GM19438 (cell line): ENCODE measurements around the gene CCDC136.
A peak's percentile ranks its signal among the peaks of the same experiment; 100 is the strongest.

Experiments used
- ATAC-seq: cut with Tn5 transposase; IDR thresholded peaks from one replicate; pipeline ENCODE4 v1.9.1; 2021; ENCODE audit warnings: low read depth; ENCODE audit not compliant: unreplicated experiment

The CCDC136 gene

GRCh38 chr7:128791121-128791971 is at the start of gene CCDC136:
Gene CCDC136 (plus strand): TSS chr7:128791968. CDS start chr7:128792412, 444 bp downstream.
- peak; percentile 90 for ATAC-seq

GRCh38 chr7:128742206-128742605 is 49.6 kb upstream of the CCDC136 start:
- no peak for ATAC-seq

DNA sequence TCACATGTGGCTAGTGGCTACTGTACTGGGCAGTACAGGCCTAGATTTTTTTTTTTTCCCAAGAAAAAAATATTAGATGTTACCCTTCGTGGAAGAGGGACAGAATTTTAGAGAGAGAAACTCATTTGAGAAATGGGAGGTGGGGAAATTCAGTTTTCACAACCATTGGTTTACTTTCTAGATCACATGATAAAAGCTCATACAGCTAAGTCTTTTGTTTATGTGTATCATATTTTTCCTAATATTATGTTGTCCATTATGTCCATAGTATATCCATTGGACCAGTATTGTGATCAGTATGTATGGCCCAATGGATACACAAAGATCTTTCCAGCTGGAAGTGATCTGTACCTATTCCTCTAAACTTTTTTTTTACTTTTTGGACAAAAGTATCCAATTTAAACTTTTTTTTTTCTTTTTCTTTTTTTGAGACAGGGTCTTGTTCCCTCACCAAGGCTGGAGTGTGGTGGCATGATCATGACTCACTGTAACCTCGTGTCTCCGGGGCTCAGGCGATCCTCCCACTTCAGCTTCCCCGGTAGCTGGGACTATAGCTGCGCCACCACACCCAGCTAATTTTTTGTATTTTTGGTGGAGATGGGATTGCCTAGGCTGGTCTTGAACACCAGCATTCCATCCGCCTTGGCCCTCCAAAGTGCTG is 48.5 kb upstream of the CCDC136 start:
- no peak for ATAC-seq

DNA sequence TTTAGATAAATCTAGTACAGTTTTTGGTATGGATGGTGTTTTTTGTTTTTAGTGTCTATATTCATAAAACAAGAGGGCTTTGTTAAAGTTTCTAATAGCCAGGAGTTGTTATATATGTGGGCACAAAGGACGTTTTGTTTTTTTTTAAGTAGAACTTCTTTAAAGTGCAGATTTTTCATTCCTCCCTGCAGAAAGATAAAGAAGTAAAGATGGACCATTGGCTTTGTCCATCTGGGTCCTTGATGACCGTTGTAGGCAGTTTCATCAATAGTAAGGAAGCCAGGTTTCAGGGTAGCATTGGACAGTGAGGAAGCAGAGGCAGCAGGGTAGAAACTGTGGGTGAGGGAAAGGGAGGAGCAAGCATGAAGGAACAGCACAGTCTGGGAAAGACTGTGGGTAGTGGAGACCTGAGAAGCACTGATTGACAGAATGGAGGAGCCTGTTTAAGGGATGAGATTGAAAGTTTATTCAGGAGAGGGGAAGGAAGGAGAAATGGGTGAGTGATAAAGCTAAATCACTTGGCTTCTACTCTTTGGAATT is 47.3 kb upstream of the CCDC136 start:
- no peak for ATAC-seq

- no peak for ATAC-seq
These were observed 46.1 kb upstream of the CCDC136 start for GRCh38 chr7:128745706-128746105.

GRCh38 chr7:128747327-128748079 is 44.3 kb upstream of the CCDC136 start:
- no peak for ATAC-seq

DNA sequence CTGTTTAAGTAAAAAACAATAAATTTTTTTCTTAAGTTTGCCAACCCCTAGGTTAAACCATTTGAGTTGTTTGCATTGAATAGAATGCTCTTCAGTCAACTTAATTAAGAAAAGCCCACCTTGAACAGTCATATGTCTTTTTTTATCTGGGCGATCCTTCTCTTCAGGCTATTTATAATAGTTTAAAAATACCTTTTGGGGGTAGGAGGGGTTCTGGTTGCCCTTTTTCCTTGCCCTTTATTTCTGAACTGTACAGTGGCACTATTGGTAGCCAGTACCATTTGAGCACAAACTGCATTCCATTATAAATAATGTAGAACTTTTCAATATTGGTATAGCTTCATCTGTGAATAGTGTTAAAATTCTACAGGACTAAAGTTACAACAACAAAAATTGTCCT is 39.5 kb upstream of the CCDC136 start:
- ATAC-seq = no peak

DNA sequence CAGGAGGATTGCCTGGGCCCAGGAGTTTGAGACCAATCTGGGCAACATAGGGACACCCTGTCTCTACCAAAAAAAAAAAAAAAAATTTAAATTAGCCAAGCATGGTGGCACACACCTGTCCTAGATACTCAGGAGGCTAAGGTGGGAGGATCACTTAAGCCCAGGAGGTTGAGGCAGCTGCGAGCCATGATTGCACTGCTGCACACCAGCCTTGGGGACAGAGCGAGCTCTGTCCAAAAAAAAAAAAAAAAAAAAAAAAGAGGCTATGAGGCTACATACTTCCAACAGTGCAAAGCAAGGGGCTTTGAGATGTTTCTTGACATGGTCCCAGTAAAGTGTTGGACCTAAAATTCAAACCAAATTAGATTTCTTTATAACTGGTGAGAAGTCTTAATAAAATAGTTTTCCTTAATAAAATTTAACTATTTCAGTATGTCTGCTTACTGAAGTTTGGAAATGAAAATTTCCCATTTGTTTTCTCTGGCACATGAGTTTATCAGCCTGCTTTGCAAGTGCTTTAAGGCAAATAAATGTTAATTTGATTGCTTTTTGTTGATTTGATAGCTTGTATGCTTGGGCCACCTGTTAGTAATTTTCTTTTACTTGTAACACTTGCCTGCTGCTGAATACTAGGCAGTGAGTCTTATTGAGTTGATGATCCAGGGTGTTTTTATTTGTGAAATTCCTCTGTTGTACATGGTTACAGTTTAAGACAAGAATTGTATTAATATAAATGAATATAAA is 36.5 kb upstream of the CCDC136 start:
- ATAC-seq = no peak

DNA sequence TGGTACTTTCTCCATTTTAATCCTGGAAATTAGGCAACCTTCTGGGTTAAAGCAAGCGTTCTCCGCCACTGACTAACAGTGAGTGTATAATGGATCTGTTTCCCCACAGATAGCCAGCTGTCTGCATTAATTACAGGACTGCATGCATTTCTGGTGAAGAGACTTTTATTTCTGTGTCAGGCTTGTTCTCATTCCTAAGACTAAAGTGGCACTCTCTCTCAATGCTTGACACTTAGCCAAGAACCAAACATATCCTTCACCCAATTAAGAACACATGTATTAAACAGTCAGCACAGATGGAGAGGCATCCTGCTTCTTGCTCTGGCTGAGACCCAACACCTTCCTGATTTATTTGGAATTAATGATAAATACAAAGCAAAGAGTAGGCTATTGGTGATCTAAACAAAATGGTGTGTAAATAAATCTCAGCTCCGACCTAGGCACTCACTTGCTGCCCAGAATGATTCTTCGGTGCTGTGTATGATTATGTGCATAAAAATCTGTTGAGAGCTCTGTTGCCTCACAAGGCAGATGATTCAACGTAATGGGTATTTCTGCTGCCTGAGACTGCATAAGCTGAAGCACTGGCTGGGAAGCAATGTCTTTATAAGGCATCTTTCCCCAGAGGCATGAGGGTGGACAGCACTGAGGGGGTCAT is 35.8 kb upstream of the CCDC136 start:
- ATAC-seq = no peak

DNA sequence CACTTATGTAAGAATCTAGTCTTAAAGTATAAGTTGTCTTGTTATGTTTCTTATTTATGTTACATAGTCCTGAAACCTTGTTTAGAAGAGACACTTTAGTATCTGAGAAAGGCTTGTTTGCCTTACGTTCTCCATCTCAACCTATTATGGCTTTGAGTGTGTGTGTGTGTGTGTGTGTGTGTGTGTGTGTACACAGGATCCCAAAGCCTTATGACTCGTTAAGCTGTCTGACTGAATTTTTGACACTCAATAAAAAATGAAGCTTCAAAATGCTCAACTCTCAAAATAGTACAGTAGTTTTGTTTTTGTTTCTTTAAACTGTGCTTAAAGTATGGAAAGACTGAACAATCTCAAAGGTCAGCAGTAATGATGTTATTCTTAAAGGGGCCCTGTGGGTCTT is 34.6 kb upstream of the CCDC136 start:
- no peak for ATAC-seq

DNA sequence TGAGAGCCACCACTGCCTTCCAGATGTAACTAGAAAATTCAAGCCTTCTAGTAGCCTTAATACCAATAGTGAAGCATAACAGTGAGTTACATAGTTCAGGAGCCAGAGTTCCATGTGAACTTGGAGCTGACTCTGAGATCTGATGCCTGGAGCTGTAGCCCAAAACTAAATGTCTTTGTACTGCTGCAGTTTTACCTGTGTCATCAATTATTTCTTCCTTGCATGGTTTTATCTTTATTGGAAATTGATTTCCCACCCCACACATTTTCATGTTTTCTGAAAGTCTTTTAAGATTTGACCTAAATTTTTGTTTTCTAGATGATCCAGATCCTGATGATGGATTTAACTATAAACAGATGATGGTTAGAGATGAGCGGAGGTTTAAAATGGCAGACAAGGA is 33.2 kb upstream of the CCDC136 start:
- no peak for ATAC-seq

- ATAC-seq = no peak
These were observed 32.5 kb upstream of the CCDC136 start for GRCh38 chr7:128759242-128759641.

DNA sequence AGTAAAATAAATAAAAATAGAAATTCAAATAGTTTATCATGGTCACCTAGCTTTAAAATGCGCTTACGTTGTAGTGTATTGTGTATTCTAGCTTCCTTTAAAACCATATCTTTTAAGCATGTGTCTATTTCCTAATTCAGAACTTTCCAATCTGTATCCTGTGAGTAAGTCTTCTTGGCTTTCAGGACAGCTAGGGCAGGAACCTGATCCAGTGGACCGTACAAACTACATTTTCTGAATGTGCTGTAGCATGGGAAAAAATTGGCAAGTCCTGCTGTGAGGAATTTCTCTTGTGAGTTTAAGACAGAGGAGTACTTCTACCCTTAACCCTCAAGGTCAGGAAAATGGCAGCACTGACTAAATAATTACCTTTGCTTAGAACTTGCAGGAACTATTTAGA is 28.2 kb upstream of the CCDC136 start:
- no peak for ATAC-seq

GRCh38 chr7:128767475-128768110 is 24.2 kb upstream of the CCDC136 start:
- ATAC-seq = no peak

- ATAC-seq = no peak
These were observed 21.5 kb upstream of the CCDC136 start for GRCh38 chr7:128770233-128770632.

DNA sequence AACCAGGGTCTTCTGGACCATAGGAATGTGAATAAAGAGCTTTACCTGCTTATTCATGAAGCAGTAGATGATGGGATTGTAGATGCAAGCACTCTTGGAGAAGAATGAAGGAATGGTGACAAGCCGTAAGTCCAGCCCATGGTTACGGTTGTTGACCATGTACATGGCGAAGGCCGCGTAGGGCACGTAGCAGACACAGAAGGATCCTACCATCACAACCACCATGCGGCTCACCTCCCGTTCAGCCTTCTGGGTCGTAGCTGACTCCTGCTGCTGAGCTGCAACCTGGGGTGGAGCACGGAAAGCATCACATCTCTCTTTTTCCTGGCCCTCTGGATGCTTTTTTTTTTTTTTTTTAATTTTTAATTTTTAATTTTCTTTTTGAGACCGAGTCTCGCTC is 18.2 kb upstream of the CCDC136 start:
- no peak for ATAC-seq

DNA sequence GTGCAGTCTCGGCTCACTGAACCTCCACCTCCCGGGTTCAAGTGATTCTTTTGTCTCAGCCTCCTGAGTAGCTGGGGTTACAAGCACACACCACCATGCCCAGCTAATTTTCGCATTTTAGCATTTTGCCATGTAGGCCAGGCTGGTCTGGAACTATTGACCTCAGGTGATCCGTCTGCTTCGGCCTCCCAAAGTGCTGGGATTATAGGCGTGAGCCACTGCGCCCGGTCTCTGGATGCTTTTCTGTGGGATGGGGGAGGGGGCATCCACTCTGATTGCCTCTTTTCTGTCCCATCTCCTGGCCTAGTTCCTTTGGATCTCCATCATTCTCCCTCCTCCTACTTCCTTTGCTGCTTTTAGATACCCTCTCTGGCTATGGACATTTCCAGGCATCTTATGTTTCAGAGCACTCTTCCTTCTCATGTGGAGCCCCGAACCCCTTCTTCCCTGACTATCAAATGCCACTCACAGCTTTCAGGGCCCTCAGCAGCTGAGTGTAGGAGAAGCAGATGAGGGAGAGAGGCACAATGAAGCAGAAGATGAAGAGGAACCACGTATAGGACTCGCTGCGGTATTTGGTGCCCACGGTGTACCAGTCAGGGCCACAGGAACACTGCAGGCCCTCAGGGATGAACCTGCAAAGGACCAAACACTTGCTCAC is 17.6 kb upstream of the CCDC136 start:
- ATAC-seq = no peak

DNA sequence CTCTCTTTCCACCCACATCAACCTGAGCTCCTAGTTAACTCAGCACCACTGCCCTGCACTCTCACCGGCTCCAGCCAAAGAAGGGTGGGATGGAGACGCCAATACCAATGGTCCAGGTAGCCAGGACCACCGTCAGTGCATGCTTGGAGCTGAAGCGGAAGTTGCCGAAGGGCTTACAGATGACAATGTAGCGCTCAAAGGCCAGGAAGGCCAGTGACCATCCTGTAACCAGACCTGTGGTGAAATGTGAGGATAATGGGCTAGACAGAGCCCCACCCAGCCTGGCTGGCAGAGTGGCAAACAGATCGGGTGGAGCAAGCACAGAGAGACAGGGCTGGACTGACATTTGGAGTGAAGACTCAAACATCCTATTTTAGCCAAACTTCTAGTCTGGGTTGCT is 16.8 kb upstream of the CCDC136 start:
- no peak for ATAC-seq
